ENCODE data around the gene TOM1. TPM values are rescaled to one million over a fixed set of nuclear protein-coding genes. Genes with fewer than 3 reads are reported as not detected.

The TOM1 gene
- total RNA-seq, result 106 and 139 TPM in 2 replicates

GRCh38 chr22:35299673-35300499 is at the start of gene TOM1:
Gene TOM1, plus strand, starts transcription at chr22:35299894. Its CDS starts 35 bp downstream, at chr22:35299929.

GRCh38 chr22:35257321-35258190 is 42.1 kb upstream of the TOM1 start, which contains the start of gene HMGXB4:
Gene HMGXB4, plus strand, starts transcription at chr22:35257493. Its CDS starts 4,898 bp downstream, at chr22:35262391.

GRCh38 chr22:35380537-35381423 is 81.1 kb downstream of the TOM1 start, which contains the start of gene HMOX1:
Gene HMOX1, plus strand, starts transcription at chr22:35381096. Its CDS starts 78 bp downstream, at chr22:35381174.

Small RNA genes lying within 50 kb of the gene (small RNA-seq; reads per million reads assigned to genes)
- gene MIR3909, result 4.7 reads per million, percentile 76 among the genes with 10 or more reads in this experiment
- not detected for gene MIR6069

Other genes starting within 250 kb of the TOM1 start
- gene ISX, start 233.7 kb upstream of the TOM1 start, total RNA-seq, result not detected in 2 replicates
- gene HMGXB4, start 42.4 kb upstream of the TOM1 start, total RNA-seq, result 19.6 and 20.4 TPM in 2 replicates
- 231 and 285 TPM in 2 replicates for gene HMOX1, start 81.2 kb downstream of the TOM1 start, total RNA-seq
- gene MCM5, start 100.2 kb downstream of the TOM1 start, total RNA-seq, result 11.9 and 12.7 TPM in 2 replicates
- gene RASD2, start 240.9 kb downstream of the TOM1 start, total RNA-seq, result not detected in 2 replicates